ENCODE results near the gene NSL1.
"Not testable (repeated sequence)": the region's sequence is repeated elsewhere in the genome, so short reads cannot be mapped to it uniquely, and the experiment has no call there.

Gene NSL1

DNA sequence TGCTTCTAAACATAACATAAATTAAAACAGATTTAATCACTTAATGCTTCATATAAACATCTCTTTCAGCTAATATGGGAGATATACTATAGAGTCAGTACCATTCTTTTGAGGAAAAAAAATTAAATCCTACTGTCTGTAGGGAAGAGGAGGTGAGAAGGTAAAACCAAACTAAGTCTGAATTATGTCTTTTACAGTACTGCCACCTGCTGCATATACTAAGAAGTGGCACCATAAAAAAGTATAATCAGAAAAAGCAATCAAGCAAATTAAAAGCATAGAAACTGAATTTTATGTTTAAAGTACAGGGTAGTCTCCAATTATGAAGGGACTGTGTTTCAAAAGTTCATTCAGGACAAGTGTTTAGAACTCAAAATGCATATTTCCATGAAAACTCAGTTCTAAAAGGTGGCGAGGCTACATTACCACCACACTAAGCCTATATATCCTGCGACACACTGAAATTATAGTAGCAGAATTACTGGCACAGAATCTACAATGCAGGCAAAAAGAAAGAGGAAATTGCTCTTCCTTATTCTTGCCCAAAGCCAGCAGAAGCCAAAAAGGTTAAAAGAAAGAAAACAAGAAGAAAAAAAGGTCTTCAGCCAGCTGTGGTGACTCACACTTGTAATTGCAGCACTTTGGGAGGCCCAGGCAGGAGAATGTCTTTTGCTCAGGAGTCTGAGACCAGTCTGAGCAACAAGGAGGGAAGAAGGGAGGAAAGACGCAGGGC, 9.0 kb downstream of the NSL1 start:
- peak; percentile 49 for DNase-seq

DNA sequence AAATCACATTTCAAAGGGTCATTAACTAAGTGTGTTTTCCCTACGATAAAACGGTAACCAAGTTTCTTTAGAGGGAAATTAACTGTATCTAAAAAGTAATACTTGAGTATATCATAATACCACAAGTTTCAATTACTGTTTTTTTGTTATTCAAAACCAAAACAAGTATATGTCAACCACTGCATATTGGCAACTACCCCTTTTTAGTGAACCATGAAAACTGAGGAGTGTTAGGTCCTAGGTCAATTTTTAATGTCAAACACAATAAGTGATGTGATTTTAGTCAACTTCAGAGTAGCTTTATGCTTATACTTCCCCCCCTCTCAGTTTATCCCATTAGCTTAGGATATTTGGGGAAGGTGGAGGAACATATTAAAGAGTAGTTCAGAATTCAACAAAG, 10.4 kb downstream of the NSL1 start:
- no peak for DNase-seq

DNA sequence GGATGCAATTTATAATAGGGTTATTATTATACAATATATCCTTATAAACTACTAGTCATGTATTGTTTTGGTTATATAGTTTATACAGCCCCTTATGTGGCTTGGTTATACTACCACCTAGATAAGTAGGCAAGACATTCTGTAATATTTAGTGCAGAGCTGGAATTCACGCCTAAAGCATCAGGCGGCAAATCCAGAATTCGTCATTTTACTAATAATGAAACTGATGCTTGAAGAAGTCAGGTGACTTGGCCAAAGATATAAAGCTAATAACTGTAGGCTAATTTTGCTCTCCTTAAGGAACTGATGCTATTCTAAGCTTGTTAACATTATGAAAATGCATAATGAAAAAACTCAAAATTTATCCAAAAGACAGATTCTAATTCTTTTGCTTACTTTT, 10.8 kb downstream of the NSL1 start:
- no peak for DNase-seq

DNA sequence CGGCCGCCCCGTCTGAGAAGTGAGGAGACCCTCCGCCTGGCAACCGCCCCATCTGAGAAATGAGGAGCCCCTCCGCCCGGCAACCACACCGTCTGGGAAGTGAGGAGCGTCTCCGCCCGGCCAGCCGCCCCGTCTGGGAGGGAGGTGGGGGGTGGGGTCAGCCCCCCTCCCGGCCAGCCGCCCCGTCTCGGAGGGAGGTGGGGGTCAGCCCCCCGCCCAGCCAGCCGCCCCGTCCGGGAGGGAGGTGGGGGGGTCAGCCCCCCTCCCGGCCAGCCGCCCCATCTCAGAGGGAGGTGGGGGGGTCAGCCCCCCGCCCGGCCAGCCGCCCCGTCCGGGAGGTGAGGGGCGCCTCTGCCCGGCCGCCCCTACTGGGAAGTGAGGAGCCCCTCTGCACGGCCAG, 12.5 kb downstream of the NSL1 start:
- not testable (repeated sequence) for DNase-seq

DNA sequence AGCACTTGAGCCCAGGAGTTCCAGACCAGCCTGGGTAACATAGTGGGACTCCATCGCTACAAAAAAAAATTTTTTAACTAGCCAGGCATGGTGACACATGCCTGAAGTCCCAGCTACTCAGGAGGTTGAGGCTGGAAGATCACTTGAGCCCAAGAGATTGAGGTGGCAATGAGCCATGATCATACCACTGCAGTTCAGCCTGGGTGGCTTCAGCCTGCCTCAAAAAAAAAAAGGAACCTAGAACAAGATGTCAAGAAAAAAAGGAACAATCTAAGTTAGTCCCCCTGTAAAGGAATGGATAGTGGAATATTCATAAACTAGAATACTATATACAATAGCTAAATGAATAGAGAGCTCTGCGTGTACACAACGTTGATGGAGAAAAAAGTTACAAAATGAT, 14.4 kb downstream of the NSL1 start:
- no peak for DNase-seq

DNA sequence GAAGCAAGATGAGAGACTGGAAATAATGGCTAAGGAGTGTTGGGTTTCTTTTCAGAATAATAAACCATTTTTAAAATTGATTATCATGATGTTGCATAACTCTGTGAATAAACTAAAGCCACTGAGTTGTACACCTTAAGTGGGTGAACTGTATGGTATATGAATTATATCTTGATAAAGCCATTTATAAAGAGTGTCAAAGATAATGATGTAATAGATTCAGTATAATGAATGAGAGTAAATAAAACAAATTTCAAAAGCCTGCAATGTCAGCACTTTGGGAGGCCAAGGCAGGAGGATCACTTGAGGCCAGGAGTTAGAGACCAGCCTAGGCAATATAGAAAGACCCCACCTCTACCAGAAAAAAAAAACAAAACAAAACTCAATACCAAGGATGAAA, 16.3 kb downstream of the NSL1 start:
- DNase-seq: no peak

DNA sequence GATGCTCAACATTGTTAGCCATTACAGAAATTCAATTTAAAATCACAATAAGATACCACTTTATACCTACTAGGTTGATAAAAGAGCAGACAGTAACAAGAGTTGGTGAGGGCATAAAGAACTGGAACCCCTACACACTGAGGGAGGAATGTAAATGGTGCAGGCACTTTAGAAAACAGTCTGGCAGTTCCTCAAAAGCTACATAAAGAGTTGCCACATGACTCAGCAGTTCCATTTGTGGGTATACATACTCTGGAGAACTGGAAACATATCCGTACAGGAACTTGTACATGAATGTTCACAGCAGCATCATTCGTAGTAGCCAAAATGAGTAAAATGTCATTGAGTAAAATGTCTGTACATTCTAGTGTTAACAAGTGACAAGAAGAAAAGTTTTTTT, 17.0 kb downstream of the NSL1 start:
- DNase-seq: no peak

DNA sequence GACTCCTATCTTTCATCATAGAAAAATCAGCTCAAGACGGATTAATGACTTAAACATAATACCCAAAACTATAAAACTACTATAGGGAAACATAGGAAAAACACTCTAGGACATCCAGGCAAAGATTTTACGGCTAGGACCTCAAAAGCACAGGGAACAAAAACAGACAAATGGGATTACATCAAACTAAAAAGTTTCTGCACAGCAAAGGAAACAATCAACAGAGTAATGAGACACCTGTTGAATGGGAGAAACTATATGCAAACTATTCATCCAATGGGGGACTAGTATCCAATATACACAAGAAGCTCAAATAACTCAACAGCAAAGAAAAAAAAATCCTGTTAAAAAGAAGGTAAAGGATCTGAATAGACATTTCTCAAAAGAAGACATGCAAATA, 18.6 kb downstream of the NSL1 start:
- DNase-seq: no peak

DNA sequence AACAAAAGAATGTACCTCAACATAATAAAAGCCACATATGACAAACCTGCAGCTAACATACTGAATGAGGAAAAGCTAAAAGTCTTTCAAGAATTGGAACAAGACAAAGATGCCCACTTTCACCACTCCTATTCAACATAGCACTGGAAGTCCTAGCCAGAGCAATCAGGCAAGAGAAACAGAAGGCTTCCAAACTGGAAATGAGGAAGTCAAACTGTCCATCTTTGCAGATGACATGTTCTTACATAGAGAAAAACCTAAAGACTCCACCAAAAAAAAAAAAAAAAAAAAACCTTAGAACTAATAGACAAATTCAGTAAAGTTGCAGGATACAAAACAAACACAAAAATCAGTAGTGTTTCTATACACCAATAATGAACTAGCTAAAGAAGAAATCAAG, 20.2 kb downstream of the NSL1 start:
- no peak for DNase-seq

DNA sequence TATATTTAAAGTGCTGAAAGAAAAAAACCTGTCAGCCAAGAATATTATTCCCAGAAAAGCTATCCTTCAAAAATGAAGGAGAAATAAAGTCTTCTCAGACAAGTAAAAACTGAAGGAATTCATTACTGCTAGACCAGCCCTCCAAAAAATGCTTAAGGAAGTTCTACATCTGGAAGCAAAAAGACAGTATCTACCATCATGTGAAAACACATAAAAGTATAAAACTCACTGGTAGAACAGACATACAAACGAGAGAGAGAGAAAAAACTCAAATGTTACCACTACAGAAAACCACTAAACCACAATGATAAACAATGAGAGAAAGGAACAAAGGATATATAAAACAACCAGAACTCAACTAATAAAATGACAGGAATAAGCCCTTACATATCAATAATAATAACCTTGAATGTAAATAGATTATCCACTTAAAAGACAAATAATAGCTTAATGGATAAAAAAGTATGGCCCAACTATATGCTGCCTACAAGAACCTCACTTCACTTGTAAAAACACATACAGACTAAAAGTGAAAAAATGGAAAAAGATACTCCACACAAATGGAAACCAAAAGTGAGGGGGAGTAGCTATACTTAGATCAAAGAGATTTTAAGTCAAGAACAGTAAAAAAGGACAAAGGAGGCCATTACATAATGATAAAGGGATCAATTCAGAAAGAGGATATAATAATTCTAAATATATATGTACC, 22.0 kb downstream of the NSL1 start:
- DNase-seq: no peak

DNA sequence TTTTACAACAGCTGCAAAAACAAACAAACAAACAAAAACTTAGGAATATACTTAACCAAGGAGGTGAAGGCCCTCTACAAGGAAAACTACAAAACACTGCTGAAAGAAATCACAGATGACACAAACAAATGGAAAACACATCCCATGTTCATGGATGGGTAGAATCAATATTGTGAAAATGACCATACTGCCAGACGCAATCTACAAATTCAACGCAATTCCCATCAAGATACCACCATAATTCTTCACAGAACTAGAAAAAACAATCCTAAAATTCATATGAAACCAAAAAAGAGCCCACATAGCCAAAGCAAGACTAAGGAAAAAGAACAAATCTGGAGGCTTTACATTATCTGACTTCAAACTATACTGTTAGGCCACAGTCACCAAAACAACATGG, 24.8 kb downstream of the NSL1 start:
- DNase-seq: not testable (repeated sequence)

DNA sequence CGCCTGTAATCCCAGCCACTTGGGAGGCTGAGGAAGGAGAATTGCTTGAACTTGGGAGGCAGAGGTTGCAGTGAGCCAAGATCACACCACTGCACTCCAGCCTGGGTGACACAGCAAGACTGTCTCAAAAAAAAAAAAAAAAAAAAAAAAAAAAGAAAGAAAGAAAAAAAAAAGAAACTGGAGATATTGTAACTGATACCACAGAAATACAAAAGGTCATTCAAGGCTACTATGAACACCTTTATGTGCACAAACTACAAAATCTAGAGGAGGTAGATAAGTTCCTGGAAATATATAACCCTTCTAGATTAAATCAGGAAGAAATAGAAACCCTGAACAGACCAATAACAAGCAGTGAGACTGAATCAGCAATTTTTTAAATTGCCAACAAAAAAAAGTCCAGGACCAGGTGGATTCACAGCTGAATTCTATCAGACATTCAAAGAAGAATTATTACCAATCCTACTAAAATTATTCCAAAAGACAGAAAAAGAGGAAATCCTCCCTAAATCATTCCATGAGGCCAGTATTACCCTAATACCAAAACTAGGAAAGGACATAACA, 26.8 kb downstream of the NSL1 start:
- not testable (repeated sequence) for DNase-seq

DNA sequence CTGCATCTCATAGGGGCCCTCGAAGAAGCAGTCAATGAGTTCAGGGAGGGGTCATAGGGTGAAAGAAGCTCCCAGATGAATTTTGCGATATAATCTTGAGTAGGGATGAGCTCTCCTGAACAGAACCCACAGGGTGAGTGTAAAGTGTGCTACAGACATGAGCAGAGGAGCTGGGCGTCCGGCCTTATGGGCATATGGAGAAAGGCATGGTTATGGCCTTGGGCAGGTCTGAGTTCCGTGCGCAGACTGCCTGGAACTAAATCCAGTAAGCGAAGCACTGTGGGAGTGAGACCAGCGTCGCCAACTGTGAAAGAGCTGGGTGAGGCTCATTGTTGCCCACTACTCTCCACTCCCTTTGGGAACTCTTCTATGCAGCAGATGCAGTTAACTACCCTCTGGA, 28.7 kb downstream of the NSL1 start:
- DNase-seq: no peak

DNA sequence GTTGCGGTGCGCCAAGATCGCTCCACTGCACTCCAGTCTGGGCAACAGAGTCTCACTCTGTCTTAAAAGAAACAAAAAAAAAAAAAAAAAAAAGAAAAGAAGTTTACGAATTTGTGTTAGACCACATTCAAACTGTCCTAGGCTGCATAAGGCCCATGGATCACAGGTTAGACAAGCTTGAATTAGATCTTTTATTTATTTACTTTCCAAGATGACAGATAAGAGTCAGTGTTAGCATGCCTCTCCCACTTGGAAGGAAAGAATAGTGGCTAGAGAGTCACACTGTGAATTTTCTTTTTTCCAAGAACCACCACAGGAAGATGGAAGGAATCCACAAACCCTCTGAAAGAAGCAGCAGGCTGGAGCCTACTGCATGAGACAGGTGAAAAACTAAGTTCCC, 29.3 kb downstream of the NSL1 start:
- no peak for DNase-seq

DNA sequence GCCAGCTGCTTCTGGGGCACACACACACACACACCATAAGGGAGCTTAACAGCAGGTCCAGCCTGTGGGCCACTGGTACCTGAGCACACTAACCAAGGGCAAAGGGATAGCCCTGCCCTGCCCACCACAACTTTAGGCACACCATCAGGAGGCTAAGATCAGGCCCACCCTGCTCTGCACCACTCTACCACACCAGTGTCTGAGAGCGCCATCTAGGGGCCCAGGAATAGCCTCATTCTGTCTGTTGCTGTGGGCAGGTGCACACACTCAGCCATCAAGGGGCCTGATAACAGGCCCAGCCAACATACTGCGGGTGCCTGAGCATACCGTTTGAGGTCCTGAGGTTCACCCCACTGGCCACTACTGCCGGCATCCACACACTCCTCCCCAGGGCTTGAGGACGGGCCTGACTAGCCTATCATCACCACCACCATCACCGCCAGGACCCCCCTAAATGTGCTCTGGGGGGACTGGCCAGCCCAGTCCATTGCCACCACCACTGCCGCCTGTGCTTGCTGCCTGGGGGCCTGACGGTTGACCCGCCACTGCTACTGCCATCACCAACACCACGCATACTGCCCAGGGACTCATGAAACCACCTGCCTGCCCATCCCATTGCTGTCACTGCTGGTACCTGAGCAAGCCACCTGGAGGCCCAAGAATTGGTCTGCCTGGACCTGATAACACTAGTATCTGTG, 31.3 kb downstream of the NSL1 start:
- DNase-seq: no peak

DNA sequence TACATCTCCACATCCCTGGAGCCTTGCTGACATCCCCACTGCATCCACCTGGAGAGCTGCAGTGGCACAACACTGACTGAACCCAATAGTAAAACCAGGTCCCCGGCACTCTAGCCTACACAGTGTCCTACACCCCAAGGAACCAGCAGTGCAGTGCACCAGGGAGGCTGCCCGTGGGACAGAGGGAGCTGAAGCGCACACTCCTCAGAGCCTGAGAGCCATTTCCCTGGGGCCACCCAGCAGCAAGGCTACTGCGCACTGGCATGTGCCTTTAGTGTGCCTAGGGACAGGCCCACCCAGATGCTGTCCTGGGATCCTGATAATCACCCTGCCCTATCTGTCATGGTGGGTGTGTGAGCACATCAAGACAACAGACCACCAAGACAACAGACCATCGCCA, 31.9 kb downstream of the NSL1 start:
- no peak for DNase-seq

DNA sequence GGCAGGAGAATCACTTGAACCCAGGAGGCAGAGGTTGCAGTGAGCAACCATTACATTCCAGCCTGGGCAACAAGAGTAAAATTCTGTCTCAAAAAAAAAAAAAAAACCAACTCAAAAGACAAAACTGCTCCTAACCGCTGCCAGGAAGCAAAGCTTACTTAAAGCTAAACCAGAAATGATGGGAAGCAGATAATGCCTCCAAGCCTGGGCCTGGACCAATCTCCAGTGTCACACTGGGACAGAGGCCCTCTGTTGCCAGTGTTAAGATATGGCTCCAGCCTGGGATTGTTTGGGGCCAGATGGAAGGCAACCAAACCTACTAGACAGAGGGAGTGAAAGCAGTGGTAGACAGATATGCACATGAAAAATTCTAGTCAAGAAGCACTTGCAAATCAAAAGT, 36.9 kb downstream of the NSL1 start:
- DNase-seq: no peak

DNA sequence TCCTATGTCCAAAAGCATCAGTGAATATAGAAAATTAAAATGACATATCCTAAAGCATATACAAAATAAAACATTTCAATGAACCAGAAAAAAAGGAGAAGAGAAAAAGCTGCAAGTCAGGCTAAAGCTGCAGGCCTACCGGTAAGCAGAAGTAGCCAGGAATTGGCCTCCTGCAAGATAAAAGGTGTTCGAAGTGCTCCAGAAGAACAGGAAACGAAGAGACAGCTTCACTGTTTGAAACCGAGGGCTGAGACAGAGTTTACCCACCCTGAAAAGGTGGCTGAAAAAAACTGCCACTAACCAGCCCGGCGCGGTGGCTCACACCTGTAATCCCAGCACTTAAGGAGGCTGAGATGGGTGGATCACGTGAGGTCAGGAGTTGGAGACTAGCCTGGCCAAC, 37.4 kb downstream of the NSL1 start:
- DNase-seq: no peak

DNA sequence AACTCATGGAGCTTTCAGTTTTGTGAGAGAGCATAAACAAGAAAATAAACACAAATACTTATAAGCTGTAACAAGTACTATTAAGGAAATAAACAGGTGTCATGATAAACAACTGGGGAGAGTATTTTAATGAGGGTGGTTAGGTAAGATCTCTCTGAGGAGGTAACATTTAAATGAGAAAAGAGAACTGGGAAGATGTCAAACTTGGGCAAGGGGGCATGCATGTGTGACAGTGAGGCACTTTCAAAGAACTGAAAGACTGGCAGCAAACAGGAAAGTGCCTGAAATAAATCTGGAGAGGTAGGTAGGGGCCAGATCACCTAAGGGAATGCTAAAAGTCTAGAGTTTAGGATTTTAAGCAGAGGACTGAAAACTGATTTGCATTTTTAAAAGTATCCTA, 37.8 kb downstream of the NSL1 start:
- DNase-seq: no peak

DNA sequence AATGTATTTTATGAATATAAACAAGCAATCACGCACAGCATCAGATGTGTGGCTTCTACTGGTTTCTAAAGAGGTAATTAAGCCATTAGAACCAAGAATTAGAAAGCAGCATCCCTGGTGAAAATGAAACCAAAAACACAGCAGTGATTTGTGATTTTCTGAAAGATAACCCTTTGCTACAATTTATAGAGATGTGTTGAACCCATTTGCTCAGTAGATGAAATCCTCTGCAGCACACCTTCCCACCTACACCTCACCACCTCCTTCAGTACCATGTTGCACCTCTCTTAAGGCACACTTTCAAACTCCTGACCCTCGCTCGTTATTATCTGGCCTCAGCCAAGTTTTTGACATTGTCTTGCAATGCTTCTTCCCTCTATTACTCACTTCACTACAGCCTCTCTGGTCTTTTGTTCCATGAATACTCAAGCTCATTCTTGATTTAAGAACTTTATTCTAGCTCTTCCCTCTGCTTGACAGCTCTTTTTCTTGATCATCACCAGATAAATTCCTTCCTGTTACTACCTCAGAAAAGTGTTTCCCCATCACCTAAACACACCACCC, 38.6 kb downstream of the NSL1 start:
- no peak for DNase-seq

DNA sequence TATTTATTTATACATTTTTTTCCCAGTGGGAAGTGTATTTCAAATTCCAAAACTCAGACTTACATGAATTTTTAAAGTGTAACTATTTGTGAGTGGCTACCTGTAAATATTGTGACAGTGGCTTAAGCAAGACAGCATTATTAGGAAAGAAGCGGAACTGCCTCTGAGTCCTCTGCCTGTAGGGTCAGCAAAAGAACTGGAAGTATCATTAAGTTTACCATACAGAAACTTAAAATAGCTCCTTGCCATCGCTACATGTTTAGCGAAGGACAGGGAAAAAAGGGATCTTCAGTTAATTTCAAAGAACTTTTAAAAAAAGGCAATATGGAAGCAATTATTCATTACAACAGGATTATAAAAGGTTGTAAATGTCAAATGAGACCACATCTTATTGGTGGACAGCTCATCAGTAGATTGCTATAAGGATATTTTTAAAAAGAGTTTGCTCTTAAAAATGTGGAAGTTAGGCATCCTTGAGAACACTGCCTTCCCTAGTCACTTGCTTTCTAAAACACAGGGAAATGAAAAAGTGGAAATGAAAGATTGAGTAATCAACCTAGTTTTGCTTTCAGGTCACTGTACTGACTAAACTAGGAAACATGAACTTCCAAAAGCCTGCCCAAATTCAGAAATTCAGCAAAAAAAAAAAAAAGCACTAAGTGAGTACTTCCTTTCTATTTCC, 39.2 kb downstream of the NSL1 start:
- no peak for DNase-seq

DNA sequence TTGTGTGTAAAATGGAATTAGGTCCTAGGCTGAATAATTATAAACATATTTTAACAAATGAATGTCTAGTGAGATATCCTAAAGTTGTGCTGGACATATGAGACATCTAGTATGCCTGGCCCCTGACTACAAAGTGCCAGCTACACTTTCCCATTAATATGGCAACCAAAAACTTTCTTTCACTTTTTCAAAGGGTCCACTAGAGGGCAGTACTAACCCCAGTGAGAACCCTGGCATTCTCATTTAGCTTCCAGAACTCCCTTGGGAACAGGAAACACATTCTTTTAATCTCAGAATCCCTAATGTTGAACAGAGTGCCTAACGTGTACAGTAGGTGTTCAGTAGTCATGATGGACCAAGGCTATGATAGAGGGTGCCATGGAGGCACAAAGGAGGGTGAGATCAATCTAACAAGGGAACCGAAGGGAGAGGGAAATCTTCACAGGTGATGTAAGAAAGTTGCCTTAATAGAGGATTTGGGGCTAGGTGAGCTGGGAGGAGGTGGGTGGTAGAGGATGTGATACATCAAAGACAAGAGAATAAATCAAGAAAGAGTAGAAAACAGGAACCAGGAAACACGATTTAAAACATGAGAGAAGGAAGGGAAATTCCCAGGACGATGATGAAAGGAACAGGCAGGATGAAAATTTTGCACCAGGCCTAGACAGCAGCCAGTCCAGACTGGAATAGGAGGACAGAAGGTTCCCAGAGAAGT, 41.6 kb downstream of the NSL1 start:
- peak; percentile 69 for DNase-seq
